Cardiac fibroblast (primary cell): Measurements from ENCODE around the gene NR4A1.

Experiments used
- DNase-seq, 2 donors: peaks; one replicate each; pipeline versions ENCODE4 v3.0.0 to v3.0.0-alpha.2; 2010; ENCODE audit warnings: low read depth in 2 of 2
- H3K4me3 ChIP-seq, 2 donors: replicated peaks in 1 of 2; 1 replicate in 1 of 2; 2 replicates in 1 of 2; pipeline ENCODE4 v1.5.1; 2011; ENCODE audit warnings: low read depth in 2 of 2, low read length in 2 of 2, mild to moderate bottlenecking in 2 of 2, moderate library complexity in 1 of 2
- CTCF ChIP-seq: IDR thresholded peaks from one replicate; pipeline ENCODE4 v1.5.1; 2011; ENCODE audit warnings: low read depth, mild to moderate bottlenecking, low read length, inconsistent platforms

Gene NR4A1

GRCh38 chr12:52082026-52082668, 30.9 kb downstream of the NR4A1 start:
- peak in 1 of 2 donors; percentile 65 for DNase-seq

GRCh38 chr12:52082669-52082987, 31.4 kb downstream of the NR4A1 start:
- no peak for TF ChIP-seq CTCF
- no peak overlapping the region for H3K4me3 ChIP-seq
- DNase-seq, result no peak

More at GRCh38 chr12:52082026-52082668, 30.9 kb downstream of the NR4A1 start:
- no peak overlapping the region for H3K4me3 ChIP-seq
- no peak for TF ChIP-seq CTCF

- no peak overlapping the region for H3K4me3 ChIP-seq
- TF ChIP-seq CTCF, result peak; percentile 99
- peak; percentile 49 to 70 for DNase-seq
Observed at GRCh38 chr12:52082988-52083637, 31.9 kb downstream of the NR4A1 start.

- no peak overlapping the region for H3K4me3 ChIP-seq
- TF ChIP-seq CTCF, result no peak
- no peak for DNase-seq
Observed at GRCh38 chr12:52083638-52083996, 32.4 kb downstream of the NR4A1 start.

- no peak for TF ChIP-seq CTCF
- no peak overlapping the region for H3K4me3 ChIP-seq
- DNase-seq, result no peak
Observed at GRCh38 chr12:52084491-52085231, 33.4 kb downstream of the NR4A1 start.

GRCh38 chr12:52085682-52086180, 34.5 kb downstream of the NR4A1 start:
- no peak for DNase-seq
- no peak for TF ChIP-seq CTCF
- H3K4me3 ChIP-seq, result no peak overlapping the region
